NB4 (cell line): Measurements from ENCODE around the gene ASB8.

Experiments
- CTCF ChIP-seq: IDR thresholded peaks from one replicate; pipeline ENCODE4 v1.5.1; 2012; ENCODE audit warnings: low read depth, low read length
- MAX ChIP-seq: IDR thresholded peaks from 2 replicates; pipeline ENCODE4 v1.6.1; 2011; ENCODE audit warnings: low read depth, low read length
- MYC ChIP-seq: IDR thresholded peaks from 2 replicates; pipeline ENCODE4 v1.6.1; 2011; ENCODE audit warnings: low read depth, low read length
- POLR2A ChIP-seq: IDR thresholded peaks from 2 replicates; pipeline ENCODE4 v1.6.1; 2011; ENCODE audit warnings: mild to moderate bottlenecking; ENCODE audit not compliant: insufficient read length; ENCODE audit errors: extremely low read depth

- TF ChIP-seq CTCF (no peak), POLR2A (no peak), MAX (no peak), MYC (no peak)
Observed at GRCh38 chr12:48183876-48184548, 26.7 kb upstream of the ASB8 start.
